ENCODE results near the gene SLC35C1. TPM values are rescaled to one million over a fixed set of nuclear protein-coding genes. Genes with fewer than 3 reads are reported as not detected.

SLC35C1 gene
- total RNA-seq, 1 experiment from 2014 or later: 11.9 TPM

DNA sequence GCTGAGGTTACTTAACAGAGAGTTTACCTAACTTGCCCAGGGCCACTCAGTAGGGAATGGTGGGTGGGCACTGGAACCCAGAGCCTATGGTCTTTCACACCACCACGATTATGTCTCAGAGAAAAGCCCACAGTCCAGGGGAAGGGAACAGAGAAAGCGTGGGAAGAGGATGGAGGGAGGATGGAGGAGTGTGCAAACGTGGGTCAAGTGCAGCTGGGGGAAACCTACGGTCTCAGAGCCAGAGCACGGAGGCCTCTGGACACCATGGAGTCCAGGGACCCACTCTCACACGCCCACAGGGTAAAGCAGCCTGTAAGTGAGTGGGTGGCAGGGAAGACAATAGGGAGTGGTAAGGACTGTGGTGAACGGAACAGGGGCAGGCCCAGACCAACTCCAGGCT is 47.3 kb upstream of the SLC35C1 start:
- TF ChIP-seq CTCF (IDR thresholded peaks at IDR 0.05; ENCODE audit: unreplicated experiment): no peak
- Mint-ChIP-seq H3K9me3 (ENCODE audit: unreplicated experiment) (no peaks in the 10 kb centered on the region), H3K36me3 (ENCODE audit: insufficient read depth, unreplicated experiment) (peaks cover 5% of the 10 kb centered on the region), H3K4me1 (ENCODE audit: insufficient read depth, unreplicated experiment) (no peaks in the 10 kb centered on the region), H3K4me3 (ENCODE audit: unreplicated experiment) (no peak overlapping the region), H3K27ac (ENCODE audit: low read depth, unreplicated experiment) (no peak overlapping the region), H3K27me3 (ENCODE audit: insufficient read depth, unreplicated experiment) (peaks cover 13% of the 10 kb centered on the region)
- DNase-seq (ENCODE audit: unreplicated experiment): no peak
- ChIA-PET POLR2A (interaction anchor here (0.7 kb wide), 1 partner anchor 821 kb away, joined by 3 read pairs; no protein-coding TSS in a partner anchor), CTCF (interaction anchor here (0.8 to 4.8 kb wide), 3 partner anchors 13 to 387 kb away, joined by 4 to 27 read pairs (median 7); no protein-coding TSS in a partner anchor)
- intact Hi-C loops (cut with micrococcal nuclease): no loop called here
- no TSS peak for BruUV-seq (replicated peaks)

DNA sequence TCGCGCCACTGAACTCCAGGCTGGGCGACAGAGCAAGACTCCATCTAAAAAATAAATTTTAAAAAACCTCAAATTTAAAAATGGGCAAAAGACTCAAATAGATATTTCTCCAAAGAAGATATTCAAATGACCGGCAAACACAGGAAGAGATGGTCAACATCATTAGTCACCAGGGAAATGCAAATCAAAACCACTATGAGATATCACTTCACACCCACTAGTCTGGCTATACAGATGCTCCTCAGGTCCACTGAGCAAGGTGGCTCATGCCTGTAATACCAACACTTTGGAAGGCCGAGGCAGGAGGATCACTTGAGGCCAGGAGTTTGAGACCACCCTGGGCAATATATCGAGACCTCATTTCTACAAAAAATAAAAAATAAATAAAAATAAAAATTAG is 43.3 kb upstream of the SLC35C1 start:
- H3K9me3 Mint-ChIP-seq (ENCODE audit: unreplicated experiment): no peaks in the 10 kb centered on the region
- H3K4me3 Mint-ChIP-seq (ENCODE audit: unreplicated experiment): no peak overlapping the region
- H3K4me1 Mint-ChIP-seq (ENCODE audit: insufficient read depth, unreplicated experiment): peaks cover 10% of the 10 kb centered on the region
- TF ChIP-seq CTCF (IDR thresholded peaks at IDR 0.05; ENCODE audit: unreplicated experiment): no peak
- BruUV-seq (replicated peaks): no TSS peak
- POLR2A ChIA-PET: no interaction called here
- H3K27me3 Mint-ChIP-seq (ENCODE audit: insufficient read depth, unreplicated experiment): no peaks in the 10 kb centered on the region
- H3K27ac Mint-ChIP-seq (ENCODE audit: low read depth, unreplicated experiment): no peak overlapping the region
- H3K36me3 Mint-ChIP-seq (ENCODE audit: insufficient read depth, unreplicated experiment): peaks cover 4% of the 10 kb centered on the region
- intact Hi-C loops (cut with micrococcal nuclease): no loop called here
- CTCF ChIA-PET: interaction anchor here (0.6 to 2.0 kb wide), 2 partner anchors 10 to 107 kb away, joined by 3 to 14 read pairs; no protein-coding TSS in a partner anchor
- no peak for DNase-seq (ENCODE audit: unreplicated experiment)

- H3K36me3 Mint-ChIP-seq (ENCODE audit: insufficient read depth, unreplicated experiment): peaks cover 4% of the 10 kb centered on the region
- peaks cover 10% of the 10 kb centered on the region for H3K4me1 Mint-ChIP-seq (ENCODE audit: insufficient read depth, unreplicated experiment)
- no peak overlapping the region for H3K4me3 Mint-ChIP-seq (ENCODE audit: unreplicated experiment)
- ChIA-PET CTCF (interaction anchor here (0.6 to 1.9 kb wide), 5 partner anchors 28 to 430 kb away, joined by 3 to 5 read pairs (median 3); no protein-coding TSS in a partner anchor), POLR2A (interaction anchor here (1.8 kb wide), 1 partner anchor 28 kb away, joined by 4 read pairs; no protein-coding TSS in a partner anchor)
- intact Hi-C loops (cut with micrococcal nuclease): no loop called here
- no peak overlapping the region for H3K27ac Mint-ChIP-seq (ENCODE audit: low read depth, unreplicated experiment)
- no peaks in the 10 kb centered on the region for H3K27me3 Mint-ChIP-seq (ENCODE audit: insufficient read depth, unreplicated experiment)
- no peak for DNase-seq (ENCODE audit: unreplicated experiment)
- no TSS peak for BruUV-seq (replicated peaks)
- no peak for TF ChIP-seq CTCF (IDR thresholded peaks at IDR 0.05; ENCODE audit: unreplicated experiment)
- no peaks in the 10 kb centered on the region for H3K9me3 Mint-ChIP-seq (ENCODE audit: unreplicated experiment)
Observed at GRCh38 chr11:45765107-45765668, 39.8 kb upstream of the SLC35C1 start.

GRCh38 chr11:45765836-45766235 is 39.1 kb upstream of the SLC35C1 start:
- intact Hi-C loops (cut with micrococcal nuclease): no loop called here
- CTCF ChIA-PET: interaction anchor here (0.7 to 1.9 kb wide), 4 partner anchors 76 to 430 kb away, joined by 3 to 5 read pairs (median 3); no protein-coding TSS in a partner anchor
- no peaks in the 10 kb centered on the region for H3K27me3 Mint-ChIP-seq (ENCODE audit: insufficient read depth, unreplicated experiment)

More at GRCh38 chr11:45765836-45766235, 39.1 kb upstream of the SLC35C1 start:
- TF ChIP-seq CTCF (IDR thresholded peaks at IDR 0.05; ENCODE audit: unreplicated experiment): no peak
- no TSS peak for BruUV-seq (replicated peaks)
- Mint-ChIP-seq H3K9me3 (ENCODE audit: unreplicated experiment) (no peaks in the 10 kb centered on the region), H3K4me3 (ENCODE audit: unreplicated experiment) (no peak overlapping the region), H3K4me1 (ENCODE audit: insufficient read depth, unreplicated experiment) (peaks cover 10% of the 10 kb centered on the region), H3K36me3 (ENCODE audit: insufficient read depth, unreplicated experiment) (peaks cover 4% of the 10 kb centered on the region), H3K27ac (ENCODE audit: low read depth, unreplicated experiment) (no peak overlapping the region)
- POLR2A ChIA-PET: interaction anchor here (1.8 kb wide), 1 partner anchor 29 kb away, joined by 4 read pairs; no protein-coding TSS in a partner anchor
- peak; percentile 49 for DNase-seq (ENCODE audit: unreplicated experiment)
